T-helper 1 cell treated with Interleukin-12 subunit alpha and Interleukin-12 subunit beta and Interleukin-4 antibody, amounts not matched to agents 30 ng/mL and 1 ng/mL, for 36 hours (primary cell): ENCODE data around the gene LRIG2. TPM values are rescaled to one million over a fixed set of nuclear protein-coding genes. Genes with fewer than 3 reads are reported as not detected.
"Not testable (repeated sequence)": the region's sequence is repeated elsewhere in the genome, so short reads cannot be mapped to it uniquely, and the experiment has no call there.

ENCODE experiments used
- intact Hi-C: fragments of 100-400 bp; cut with micrococcal nuclease; formaldehyde crosslinking; loops from one replicate; pipeline ENCODE4 v1.15.1; 2024
- total RNA-seq: library from RNA; stranded (reverse); gene quantifications from 2 replicates; pipeline ENCODE4 v1.2.3, GENCODE V29; 2022

LRIG2 gene
- total RNA-seq, 1 donor from 2014 or later = 15.1 TPM

DNA sequence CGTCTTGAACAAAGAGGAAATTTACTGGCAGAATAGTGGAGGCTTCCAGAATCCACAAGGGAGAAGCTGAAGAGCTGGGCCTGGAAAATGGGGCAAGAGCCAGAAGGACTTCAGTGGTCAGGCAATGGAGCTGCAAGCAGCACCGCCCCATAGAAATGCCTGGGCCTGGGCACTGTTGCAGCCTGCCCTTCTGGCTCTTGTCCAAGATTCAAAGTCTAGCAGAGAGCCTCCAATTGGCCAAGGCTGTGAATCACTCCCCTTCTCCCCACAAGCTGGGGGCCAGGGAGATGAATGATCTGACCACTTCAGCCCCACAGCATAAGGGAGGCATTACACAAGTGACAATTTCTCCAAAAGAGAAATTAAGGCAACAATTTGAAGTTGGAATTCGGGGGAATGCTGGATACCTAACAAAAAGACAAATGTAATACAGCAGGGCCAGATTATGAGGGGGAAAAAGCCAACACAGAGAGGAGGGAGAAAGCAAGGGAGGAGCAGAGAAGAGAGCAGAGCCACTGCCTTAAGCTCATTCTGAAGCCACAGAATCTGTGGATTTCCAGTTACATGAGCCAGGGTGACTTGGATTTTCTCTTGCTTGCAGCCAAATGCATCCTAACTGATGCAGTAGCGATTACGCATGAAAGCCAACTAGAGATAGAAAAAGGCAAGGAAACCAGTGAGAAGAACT, 80.3 kb downstream of the LRIG2 start:
- intact Hi-C loops = no loop called here

DNA sequence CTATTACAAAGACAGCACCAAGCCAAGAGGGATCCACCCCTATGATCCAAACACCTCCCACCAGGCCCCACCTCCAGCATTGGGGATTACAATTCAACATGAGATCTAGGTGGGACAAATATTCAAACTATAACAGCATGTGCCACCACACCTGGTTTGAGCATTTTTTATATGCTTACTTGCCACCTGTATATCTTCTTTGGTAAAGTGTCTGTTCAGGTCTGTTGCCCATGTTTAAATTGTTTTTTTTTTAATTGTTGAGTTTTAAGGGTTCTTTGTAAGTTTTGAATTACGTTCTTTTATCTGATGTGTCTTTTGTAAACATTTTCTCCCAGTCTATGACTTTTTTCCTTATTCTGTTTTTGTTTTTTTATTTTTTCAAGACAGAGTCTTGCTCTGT, 83.4 kb downstream of the LRIG2 start:
- intact Hi-C loops = no loop called here

DNA sequence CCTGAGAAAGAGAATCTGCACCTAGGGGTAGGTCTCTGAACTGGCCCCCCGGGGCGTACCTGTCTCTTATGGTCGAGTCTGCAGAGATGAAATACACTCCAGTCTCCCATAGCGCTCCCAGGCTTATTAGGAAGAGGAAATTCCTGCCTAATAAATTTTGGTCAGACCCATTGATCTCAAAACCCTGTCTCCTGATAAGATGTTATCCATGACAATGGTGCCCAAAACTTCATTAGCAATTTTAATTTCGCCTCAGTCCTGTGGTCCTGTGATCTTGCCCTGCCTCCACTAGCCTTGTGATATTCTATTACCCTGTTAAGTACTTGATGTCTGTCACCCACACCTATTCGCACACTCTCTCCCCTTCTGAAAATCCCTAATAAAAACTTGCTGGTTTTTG, 85.7 kb downstream of the LRIG2 start:
- intact Hi-C loops = not testable (repeated sequence)

DNA sequence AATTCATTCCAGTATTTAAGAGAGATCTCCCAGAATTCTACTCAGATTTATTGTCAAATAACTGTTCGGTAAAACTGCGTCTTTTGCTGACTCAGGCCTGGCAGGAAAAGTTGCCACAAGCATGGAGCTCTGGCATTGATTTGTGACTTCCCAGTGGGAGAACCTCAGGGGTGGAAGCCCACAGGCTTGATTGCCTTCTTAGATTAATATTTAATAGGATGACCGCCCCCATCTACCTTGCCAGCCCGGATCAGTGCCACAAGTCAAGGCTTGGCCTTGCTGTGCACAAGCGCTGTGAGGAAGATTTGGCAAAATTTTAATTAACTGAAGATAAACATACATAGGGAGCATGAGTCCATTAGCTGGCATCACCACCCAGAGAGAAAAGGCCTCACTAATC, 93.5 kb downstream of the LRIG2 start:
- intact Hi-C loops = no loop called here

DNA sequence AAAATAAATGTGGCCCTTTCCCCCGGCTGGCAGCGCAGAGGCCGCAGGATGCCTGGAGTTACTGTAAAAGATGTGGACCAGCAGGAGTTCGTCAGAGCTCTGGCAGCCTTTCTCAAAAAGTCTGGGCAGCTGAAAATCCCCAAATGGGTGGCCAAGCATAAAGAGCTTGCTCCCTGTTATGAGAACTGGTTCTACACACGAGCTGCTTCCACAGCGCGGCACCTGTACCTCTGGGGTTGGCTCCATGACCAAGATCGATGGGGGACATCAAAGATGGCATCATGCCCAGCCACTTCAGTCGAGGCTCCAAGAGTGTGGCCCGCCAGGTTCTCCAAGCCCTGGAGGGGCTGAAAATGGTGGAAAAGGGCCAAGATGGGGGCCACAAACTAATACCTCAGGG, 95.9 kb downstream of the LRIG2 start:
- intact Hi-C loops = no loop called here

DNA sequence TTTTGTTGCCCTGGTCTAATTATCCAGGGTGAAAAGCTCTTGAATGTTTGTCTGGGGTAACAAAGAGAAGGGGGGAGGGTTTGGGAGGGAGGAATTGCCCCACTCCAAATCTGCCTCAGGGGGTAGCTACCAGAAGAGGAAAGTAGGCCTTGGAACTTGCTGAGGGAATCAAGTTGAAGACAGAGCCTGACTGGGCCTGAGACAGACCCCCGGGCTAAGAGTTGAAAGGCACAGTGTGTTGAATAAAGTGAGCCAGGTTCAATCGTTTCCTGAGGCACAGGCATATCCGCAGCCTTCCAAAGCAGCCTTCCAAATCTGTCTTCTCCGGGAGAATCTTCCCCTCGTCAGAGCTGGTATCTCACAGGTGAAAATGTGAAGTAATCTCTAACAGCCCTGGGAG, 96.6 kb downstream of the LRIG2 start:
- intact Hi-C loops = no loop called here

DNA sequence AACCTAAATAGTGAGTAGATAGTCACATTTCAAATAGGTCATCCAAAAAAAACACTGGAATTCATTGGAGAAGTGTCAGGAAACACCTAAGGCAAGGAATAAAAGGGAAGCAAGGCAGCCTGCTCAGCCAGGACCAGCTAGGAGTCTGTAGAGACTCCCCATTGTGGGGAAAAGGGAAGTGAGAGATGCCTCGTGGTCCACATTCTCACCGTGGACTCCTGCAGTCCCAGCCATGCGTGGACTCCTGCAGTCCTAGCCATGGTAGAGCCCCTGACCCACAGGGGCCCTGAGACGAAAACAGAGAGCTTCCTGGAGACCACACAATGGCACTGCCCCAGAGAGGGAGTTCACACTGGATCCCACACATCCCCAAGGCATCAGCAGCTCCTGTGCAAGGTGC, 97.5 kb downstream of the LRIG2 start:
- intact Hi-C loops = no loop called here

DNA sequence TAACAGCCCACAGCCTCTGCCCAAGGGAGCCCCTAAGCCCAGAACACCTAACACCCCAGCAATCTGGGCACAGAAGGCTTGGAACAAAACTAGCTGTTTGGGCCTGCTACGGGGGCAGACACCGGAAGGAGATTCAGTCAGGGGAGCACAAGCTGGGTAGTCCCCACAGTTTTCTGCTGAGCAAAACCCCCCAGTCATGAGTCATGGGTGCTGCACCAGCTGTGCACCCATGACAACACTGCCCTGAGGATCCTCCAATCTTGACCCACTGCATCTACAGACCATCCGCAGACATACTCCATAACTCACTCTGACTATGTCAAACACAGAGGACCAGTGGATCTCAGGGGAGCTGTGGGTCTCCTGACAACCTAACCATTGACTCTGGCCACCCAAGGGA, 105.1 kb downstream of the LRIG2 start:
- intact Hi-C loops = no loop called here

DNA sequence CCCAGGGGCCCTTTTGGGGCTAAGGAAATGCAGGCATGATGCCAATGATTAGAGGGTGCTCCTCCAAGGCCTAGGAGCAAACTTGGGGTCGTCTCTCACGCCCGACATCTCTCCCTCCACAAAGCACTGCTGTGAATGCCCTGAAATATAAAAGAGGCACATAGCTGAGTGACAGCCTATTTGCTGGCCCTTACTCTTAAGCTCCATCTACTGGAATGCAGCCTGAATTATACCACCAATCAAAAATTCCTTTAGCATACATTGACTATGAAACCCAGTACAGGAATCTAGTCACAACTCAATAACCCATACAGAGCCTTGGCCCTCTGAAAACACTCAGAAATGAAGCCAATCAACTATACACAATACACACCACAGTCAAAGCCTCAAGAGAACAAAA, 105.5 kb downstream of the LRIG2 start:
- intact Hi-C loops = no loop called here

Other genes starting within 250 kb of the LRIG2 start
- gene SLC16A1, start 117.0 kb upstream of the LRIG2 start, total RNA-seq = 47.7 and 48.8 TPM in 2 replicates